Memory B cell (primary cell): ENCODE data around the gene AP3S2.
"Not testable (repeated sequence)": the region's sequence is repeated elsewhere in the genome, so short reads cannot be mapped to it uniquely, and the experiment has no call there.

ENCODE experiments used
- ATAC-seq: fragments of 150-1000 bp; cut with Tn5 transposase; 2 replicates; pipeline ENCODE4 v1.10.0; 2021; ENCODE audit warnings: low read depth, mild to moderate bottlenecking, moderate library complexity
- DNase-seq, 2 donors: peaks; one replicate each; pipeline ENCODE4 v3.0.0; 2022; ENCODE audit warnings: low spot score in 2 of 2
- H3K27ac Mint-ChIP-seq: one replicate; pipeline ENCODE4 v1.8.0; 2022; ENCODE audit warnings: mild to moderate bottlenecking, moderate library complexity, mixed read lengths
- H3K27me3 Mint-ChIP-seq: one replicate; pipeline ENCODE4 v1.8.0; 2022; ENCODE audit warnings: mixed read lengths
- H3K36me3 Mint-ChIP-seq: one replicate; pipeline ENCODE4 v1.8.0; 2022; ENCODE audit warnings: mild to moderate bottlenecking, mixed read lengths
- H3K4me1 Mint-ChIP-seq: one replicate; pipeline ENCODE4 v1.8.0; 2022; ENCODE audit warnings: mixed read lengths
- H3K4me3 Mint-ChIP-seq: one replicate; pipeline ENCODE4 v1.8.0; 2022; ENCODE audit warnings: mild to moderate bottlenecking, moderate library complexity, mixed read lengths
- H3K9me3 Mint-ChIP-seq: one replicate; pipeline ENCODE4 v1.8.0; 2022; ENCODE audit warnings: mixed read lengths

AP3S2 gene

DNA sequence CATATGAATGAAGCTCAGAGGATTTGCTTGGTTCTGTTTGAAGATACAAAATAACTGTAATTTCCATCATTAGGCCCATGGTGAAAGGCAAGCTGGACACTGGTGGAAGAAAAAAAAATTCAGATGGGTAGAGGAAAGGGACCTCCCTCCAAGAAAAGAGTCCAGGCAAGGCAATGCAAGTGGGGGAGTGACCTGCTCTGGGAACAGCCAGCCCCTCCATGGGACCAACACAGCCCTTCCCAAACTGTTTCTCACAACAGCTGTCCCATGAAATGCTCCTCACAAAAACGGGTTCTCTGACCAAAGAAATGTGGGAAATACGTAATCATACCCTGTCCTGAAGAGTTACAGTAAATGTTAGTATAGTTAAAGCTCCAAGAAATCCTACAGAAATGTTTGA is 4.4 kb upstream of the AP3S2 start:
- H3K36me3 Mint-ChIP-seq, result no peaks in the 10 kb centered on the region
- no peaks in the 10 kb centered on the region for H3K27me3 Mint-ChIP-seq
- no peak for DNase-seq
- H3K4me1 Mint-ChIP-seq, result peaks cover 10% of the 10 kb centered on the region
- no peak for ATAC-seq
- H3K9me3 Mint-ChIP-seq, result no peaks in the 10 kb centered on the region
- H3K27ac Mint-ChIP-seq, result no peak overlapping the region
- H3K4me3 Mint-ChIP-seq, result no peak overlapping the region

DNA sequence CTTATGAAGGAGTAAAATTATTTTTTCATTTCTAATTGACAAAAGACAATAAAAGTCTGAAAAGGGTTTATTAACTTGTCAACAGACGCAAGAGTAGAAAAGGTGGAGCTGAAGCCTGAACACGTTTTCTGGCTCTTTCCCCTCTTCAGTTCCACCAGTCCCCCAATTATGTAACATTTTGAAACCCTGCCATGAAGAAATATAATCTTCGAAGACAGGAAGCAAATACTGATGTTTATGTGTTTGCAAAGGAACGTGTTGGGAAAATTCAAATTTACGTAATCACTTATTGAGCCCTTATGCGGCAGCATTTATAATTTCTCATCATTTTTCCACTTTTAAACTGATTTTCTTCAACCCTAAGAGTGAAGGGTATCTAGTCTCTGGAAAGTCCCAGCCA is 767 bp downstream of the AP3S2 start:
- no peak for DNase-seq
- Mint-ChIP-seq H3K4me3 (peak overlapping the region; percentile 95), H3K27me3 (no peaks in the 10 kb centered on the region), H3K27ac (peak overlapping the region; percentile 85), H3K9me3 (no peaks in the 10 kb centered on the region), H3K4me1 (peaks cover 14% of the 10 kb centered on the region), H3K36me3 (peaks cover 3% of the 10 kb centered on the region)
- ATAC-seq, result no peak

DNA sequence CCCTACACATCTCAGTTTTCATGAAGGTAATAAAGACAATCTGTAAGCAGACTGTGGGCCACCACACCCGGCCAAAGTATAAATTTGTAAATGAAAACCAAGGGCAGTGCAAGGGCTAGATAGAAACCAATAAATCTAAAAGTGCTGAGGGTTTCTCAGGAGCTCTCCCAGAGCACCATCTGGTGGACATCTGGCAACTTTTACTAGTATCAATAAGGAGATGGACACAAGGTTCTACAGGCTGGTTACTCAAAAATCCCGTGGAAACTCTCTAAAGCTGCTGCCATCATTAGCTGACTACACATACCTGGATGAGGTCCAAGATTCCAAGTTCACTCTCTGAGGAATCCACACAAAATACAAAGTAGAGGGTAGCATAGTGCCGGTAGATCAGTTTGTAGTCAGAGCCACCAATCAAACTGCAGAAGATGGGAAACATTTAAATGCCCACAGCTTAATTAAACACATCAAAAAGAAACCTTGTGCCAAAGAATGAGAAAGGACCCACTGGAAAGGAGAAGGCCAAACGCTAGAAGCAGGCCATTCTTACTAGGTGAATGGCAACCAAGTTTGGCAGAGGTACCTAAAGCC is 5.5 kb downstream of the AP3S2 start:
- Mint-ChIP-seq H3K4me1 (peaks cover 11% of the 10 kb centered on the region), H3K9me3 (no peaks in the 10 kb centered on the region), H3K4me3 (no peak overlapping the region), H3K36me3 (peaks cover 10% of the 10 kb centered on the region), H3K27me3 (no peaks in the 10 kb centered on the region), H3K27ac (no peak overlapping the region)
- ATAC-seq (no peak), DNase-seq (no peak)

DNA sequence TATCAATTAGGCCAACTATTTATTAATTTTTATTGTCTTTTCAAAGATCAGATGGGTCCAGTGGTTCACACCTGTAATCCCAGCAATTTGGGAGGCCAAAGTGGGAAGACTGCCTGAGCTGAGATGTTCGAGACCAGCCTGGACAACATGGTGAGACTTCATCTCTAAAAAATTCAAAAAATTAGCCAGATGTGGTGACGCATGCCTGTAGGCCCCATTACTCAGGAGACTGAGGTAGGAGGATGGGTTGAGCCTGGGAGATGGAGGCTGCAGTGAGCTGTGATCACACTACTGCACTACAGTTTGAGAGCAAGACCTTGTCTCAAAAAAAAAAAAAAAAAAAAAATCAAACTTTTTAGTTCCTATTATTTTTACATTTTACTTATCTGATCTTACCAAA is 8.2 kb downstream of the AP3S2 start:
- Mint-ChIP-seq H3K4me1 (no peaks in the 10 kb centered on the region), H3K36me3 (peaks cover 15% of the 10 kb centered on the region), H3K9me3 (no peaks in the 10 kb centered on the region), H3K4me3 (no peak overlapping the region), H3K27me3 (no peaks in the 10 kb centered on the region), H3K27ac (no peak overlapping the region)
- DNase-seq (no peak), ATAC-seq (no peak)

DNA sequence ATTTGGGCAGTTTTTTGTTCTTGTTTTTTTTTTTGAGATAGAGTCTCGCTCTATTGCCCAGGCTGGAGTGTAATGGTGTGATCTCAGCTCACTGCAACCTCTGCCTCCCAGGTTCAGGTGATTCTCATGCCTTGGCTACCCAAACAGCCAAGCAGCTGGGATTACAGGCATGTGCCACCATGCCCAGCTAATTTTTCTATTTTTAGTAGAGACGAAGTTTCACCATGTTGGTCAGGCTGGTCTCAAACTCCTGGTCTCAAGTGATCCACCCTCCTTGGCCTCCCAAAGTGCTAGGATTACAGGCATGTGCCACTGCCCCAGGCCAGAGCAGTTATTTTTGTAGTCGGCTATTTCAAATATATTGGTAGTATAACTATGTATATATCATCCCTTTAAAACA is 8.6 kb downstream of the AP3S2 start:
- H3K36me3 Mint-ChIP-seq, result peaks cover 15% of the 10 kb centered on the region
- not testable (repeated sequence) for H3K27ac Mint-ChIP-seq, H3K9me3 Mint-ChIP-seq, H3K4me3 Mint-ChIP-seq, H3K27me3 Mint-ChIP-seq, H3K4me1 Mint-ChIP-seq, DNase-seq, ATAC-seq

DNA sequence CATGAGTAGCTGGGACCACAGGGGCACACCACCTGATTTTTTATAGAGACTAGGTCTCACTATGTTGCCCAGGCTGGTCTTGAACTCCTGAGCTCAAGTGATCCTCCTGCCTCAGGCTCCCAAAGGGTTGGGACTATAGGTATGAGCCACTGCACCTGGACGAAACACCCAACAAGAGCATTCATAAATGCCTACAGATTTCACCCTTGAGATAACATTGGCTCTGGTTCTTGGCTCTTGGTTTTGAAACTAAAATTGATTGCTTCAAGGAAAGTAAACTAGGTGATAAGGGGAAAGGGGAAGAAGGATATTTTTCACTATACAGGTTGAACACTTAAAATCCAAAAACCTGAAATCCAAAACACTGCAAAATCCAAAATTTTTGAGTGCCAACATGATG is 10.3 kb downstream of the AP3S2 start:
- Mint-ChIP-seq H3K4me1 (no peaks in the 10 kb centered on the region), H3K27ac (no peak overlapping the region), H3K9me3 (no peaks in the 10 kb centered on the region), H3K4me3 (no peak overlapping the region), H3K27me3 (no peaks in the 10 kb centered on the region), H3K36me3 (peaks cover 15% of the 10 kb centered on the region)
- DNase-seq (no peak), ATAC-seq (no peak)

DNA sequence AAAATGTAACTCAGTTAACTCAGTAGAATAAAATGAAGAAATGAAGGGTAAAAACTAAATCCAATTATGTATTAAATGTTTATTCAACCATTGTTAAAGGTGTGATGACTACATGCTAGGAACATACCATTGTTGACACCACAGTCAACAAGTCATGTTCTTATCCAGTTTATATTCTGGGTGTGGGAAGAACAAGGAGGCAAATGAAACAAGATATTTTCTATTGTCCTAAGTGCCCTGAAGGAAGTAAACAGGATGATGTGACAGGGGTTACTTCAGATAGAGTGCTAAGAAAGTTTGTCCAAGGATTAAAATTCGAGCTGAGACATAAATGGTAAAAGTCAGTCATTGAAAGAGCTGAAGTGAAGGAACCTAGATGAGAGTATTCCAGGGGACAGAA is 13.1 kb downstream of the AP3S2 start:
- Mint-ChIP-seq H3K4me3 (no peak overlapping the region), H3K27me3 (no peaks in the 10 kb centered on the region), H3K4me1 (no peaks in the 10 kb centered on the region), H3K27ac (peak overlapping the region; percentile 4), H3K9me3 (no peaks in the 10 kb centered on the region), H3K36me3 (peaks cover 22% of the 10 kb centered on the region)
- DNase-seq (no peak), ATAC-seq (no peak)

DNA sequence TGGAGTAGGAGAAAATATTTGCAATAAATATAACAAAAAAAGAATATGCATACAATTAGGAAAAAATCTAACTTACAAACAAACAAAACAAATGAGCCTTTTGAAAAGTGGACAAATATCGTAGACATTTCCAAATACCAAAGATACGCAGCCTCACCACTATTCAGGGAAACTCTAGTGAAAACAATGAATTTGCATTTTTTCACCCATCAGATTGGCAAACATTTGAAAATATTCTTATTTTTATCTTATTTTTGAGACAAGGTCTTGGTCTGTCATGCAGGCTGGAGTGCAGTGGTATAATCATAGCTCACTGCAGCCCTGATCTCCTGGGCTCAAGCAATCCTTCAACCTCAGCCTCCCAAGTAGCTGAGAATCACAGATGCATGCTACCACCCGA is 15.5 kb downstream of the AP3S2 start:
- no peak for ATAC-seq
- H3K36me3 Mint-ChIP-seq, result peaks cover 24% of the 10 kb centered on the region

DNA sequence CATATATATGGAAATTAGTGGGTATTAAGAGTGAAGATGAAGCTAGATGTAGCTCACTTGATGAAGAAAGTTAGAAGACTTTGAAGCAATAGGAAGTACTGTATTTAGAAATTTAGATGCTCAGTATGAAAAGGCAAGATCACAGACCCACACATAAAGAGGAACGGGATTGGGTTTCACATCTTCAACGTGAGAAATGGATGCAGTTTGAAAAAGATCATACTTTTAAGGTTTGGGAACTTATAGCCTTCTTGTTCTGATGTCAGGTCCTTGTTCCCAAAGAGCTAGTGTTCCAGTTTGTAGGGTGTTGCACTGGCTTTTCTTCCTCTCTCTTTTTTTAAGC is 16.7 kb downstream of the AP3S2 start:
- peaks cover 23% of the 10 kb centered on the region for H3K36me3 Mint-ChIP-seq
- no peaks in the 10 kb centered on the region for H3K9me3 Mint-ChIP-seq
- H3K27ac Mint-ChIP-seq, result peak overlapping the region; percentile 51
- no peaks in the 10 kb centered on the region for H3K27me3 Mint-ChIP-seq
- no peaks in the 10 kb centered on the region for H3K4me1 Mint-ChIP-seq
- H3K4me3 Mint-ChIP-seq, result no peak overlapping the region
- DNase-seq (no peak), ATAC-seq (no peak)

More for the DNA sequence above, 15.5 kb downstream of the AP3S2 start:
- no peak for DNase-seq
- Mint-ChIP-seq H3K9me3 (no peaks in the 10 kb centered on the region), H3K4me1 (no peaks in the 10 kb centered on the region), H3K27me3 (no peaks in the 10 kb centered on the region), H3K27ac (no peak overlapping the region), H3K4me3 (no peak overlapping the region)

DNA sequence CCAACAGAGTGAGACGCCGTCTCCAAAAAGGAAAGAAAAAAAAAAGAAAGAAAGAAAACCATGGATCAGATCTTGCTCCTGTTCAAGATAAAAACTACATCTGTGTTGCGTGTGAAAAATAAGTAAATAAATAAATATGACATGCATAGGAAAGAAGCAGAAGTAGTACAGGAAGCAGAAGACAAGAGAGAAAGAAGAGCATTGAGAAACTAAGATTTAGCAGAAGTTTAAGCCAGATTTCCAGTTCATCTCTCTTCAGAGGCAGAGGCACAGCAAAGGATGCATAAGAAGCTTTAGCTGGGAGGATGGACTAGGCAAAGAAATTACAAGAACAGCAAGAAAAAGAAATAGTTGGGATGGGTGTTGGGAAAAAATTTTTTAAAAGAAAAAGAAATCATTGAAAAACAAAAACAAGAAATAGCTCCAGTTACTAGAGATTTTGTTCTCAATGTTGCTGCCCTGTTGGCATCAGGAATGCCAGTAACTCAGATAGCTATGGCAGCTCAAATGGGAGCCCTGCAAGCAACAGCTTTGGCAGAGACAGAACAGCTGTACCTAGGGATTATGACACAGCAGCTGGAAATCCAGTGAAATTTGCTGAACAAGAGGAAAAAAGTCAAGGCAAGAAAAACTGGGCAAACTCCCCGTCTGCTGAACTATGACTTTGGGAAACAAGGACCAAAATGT is 17.3 kb downstream of the AP3S2 start:
- H3K4me3 Mint-ChIP-seq, result no peak overlapping the region
- no peaks in the 10 kb centered on the region for H3K9me3 Mint-ChIP-seq
- H3K4me1 Mint-ChIP-seq, result no peaks in the 10 kb centered on the region
- H3K36me3 Mint-ChIP-seq, result peaks cover 23% of the 10 kb centered on the region
- DNase-seq, result no peak
- peak overlapping the region; percentile 51 for H3K27ac Mint-ChIP-seq
- no peaks in the 10 kb centered on the region for H3K27me3 Mint-ChIP-seq
- no peak for ATAC-seq

DNA sequence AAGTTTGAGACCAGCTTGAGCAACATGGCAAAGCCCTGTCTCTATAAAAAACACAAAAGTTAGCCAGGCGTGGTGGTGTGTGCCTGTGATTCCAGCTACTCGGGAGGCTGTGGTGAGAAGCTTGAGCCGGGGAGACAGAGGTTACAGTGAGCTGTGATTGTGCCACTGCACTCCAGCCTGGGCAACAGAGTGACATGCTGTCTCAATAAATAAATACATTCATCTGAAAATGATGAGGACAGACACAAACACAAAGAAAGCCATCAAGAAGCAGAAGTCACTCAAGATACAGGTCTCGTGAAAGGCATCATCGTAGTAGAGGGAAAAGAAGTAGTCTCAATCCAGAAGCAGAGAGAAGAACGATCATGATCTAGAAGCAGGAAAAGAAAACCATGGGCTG is 18.1 kb downstream of the AP3S2 start:
- Mint-ChIP-seq H3K27ac (peak overlapping the region; percentile 51), H3K4me3 (no peak overlapping the region)

DNA sequence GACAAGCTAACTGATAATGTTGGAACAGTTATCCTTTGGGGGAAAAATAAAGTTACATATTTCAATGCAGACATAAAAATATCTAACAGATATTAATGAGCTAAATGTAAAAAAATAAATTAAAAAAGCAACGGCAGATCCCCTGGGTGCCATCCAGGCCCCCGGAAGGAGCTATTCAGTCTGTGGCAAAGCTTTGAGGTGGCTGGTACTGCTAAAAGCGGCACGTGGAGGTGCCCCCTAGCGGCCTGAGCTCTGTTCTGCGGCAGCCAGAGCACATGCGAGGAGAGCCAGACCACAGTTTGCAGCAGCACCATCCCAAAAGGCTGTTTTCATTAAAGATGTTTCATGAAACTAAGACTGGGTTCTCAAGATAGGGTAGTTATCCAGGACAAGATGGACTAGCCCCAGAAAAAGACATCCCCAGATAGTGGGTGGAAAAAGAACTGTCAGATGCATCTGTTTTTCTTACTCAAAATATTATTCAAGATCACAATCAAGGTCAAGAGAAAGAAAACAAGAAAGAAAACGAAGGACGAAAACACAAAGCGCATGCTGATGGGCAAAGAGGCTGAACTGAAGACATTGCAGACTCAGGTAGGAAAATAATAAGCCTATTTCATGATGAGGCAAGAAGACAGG is 18.7 kb downstream of the AP3S2 start:
- Mint-ChIP-seq H3K27ac (no peak overlapping the region), H3K36me3 (peaks cover 28% of the 10 kb centered on the region), H3K9me3 (no peaks in the 10 kb centered on the region), H3K4me3 (no peak overlapping the region), H3K27me3 (no peaks in the 10 kb centered on the region), H3K4me1 (no peaks in the 10 kb centered on the region)
- ATAC-seq, result peak; percentile 100
- DNase-seq, result peak; percentile 74 to 75

More for the DNA sequence above, 18.1 kb downstream of the AP3S2 start:
- Mint-ChIP-seq H3K27me3 (no peaks in the 10 kb centered on the region), H3K9me3 (no peaks in the 10 kb centered on the region), H3K4me1 (no peaks in the 10 kb centered on the region), H3K36me3 (peaks cover 23% of the 10 kb centered on the region)
- no peak for ATAC-seq
- DNase-seq, result no peak

DNA sequence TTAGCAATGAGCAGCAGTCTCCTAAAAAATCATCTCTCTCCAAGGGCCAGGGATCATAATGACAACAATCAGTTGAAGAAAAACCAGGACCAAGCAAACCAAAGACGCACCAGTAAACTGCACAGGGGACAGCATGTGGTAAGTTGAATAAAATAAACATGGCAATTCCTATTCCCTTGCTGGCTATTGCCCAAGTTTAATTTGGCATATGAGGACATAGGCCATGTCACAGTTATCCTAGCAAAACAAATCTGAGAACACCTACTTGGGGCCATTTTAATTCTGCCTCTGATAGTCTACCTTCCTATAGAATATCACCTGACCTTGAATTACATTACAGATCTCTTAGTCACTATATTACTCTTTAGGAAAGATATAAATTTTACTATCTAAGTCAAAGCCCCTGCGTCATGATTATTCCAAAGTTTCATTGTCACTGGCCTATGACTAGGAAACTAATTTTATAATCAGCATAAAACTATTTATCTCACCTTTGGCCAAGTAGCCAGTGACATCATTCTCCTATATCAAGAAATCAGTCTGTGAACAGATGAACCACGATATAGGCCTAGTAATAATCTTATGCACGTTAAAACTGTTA is 23.0 kb downstream of the AP3S2 start:
- Mint-ChIP-seq H3K9me3 (no peaks in the 10 kb centered on the region), H3K4me3 (no peak overlapping the region), H3K4me1 (no peaks in the 10 kb centered on the region), H3K36me3 (peaks cover 21% of the 10 kb centered on the region), H3K27ac (no peak overlapping the region), H3K27me3 (no peaks in the 10 kb centered on the region)
- DNase-seq (no peak), ATAC-seq (no peak)

DNA sequence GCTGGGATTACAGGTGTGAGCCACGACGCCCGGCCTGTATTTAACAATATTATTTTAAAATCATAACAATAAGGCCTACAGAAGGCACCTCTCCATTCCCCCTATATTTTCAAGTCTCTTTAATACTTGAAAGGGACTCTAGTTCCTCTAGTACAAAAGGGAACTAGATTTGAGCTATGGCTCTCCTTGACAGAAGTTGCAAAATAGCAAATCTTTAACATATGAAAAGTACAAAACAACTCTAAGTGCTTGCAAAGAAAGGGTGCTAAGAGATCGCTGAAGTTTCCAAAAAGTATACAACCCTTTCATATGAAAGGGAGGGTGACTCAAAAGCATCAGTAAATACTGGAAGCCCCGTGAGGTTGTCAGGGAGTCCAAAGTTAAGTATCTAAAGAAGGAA is 23.8 kb downstream of the AP3S2 start:
- Mint-ChIP-seq H3K4me3 (no peak overlapping the region), H3K4me1 (no peaks in the 10 kb centered on the region), H3K36me3 (peaks cover 14% of the 10 kb centered on the region), H3K27ac (no peak overlapping the region), H3K9me3 (no peaks in the 10 kb centered on the region), H3K27me3 (no peaks in the 10 kb centered on the region)
- ATAC-seq (no peak), DNase-seq (no peak)
